Measurements from ENCODE around the gene SUGP1. TPM values are rescaled to one million over a fixed set of nuclear protein-coding genes. Genes with fewer than 3 reads are reported as not detected.
"Not testable (repeated sequence)": the region's sequence is repeated elsewhere in the genome, so short reads cannot be mapped to it uniquely, and the experiment has no call there.

The SUGP1 gene
- total RNA-seq, 4 donors from 2014 or later: 16.1 to 40.2 (median 39.0) TPM

- H3K4me3 ChIP-seq (ENCODE audit: low read depth, poor library complexity, severe bottlenecking): no peak overlapping the region
- TF ChIP-seq CTCF (IDR thresholded peaks at IDR 0.05): no peak
- no peak for TF ChIP-seq POLR2A (IDR thresholded peaks at IDR 0.05)
- no peak for DNase-seq (ENCODE audit: low spot score in 2 of 2)
- intact Hi-C loops (cut with DNase I; ENCODE audit: low total_unique reads): no loop called here
- WGBS, 2 donors: 91 to 93% methylated on average over 5 of the region's 5 CpGs
Observed at GRCh38 chr19:19354007-19354406, 33.7 kb upstream of the SUGP1 start.

- intact Hi-C loops (cut with DNase I; ENCODE audit: low total_unique reads): no loop called here
- DNase-seq (ENCODE audit: low spot score in 2 of 2): no peak
- H3K4me3 ChIP-seq (ENCODE audit: low read depth, poor library complexity, severe bottlenecking): no peak overlapping the region
- TF ChIP-seq POLR2A (IDR thresholded peaks at IDR 0.05) (no peak), CTCF (IDR thresholded peaks at IDR 0.05) (no peak)
- WGBS, 2 donors: 95 to 97% methylated on average over 8 of the region's 8 CpGs
Observed at GRCh38 chr19:19352823-19353222, 32.5 kb upstream of the SUGP1 start.

GRCh38 chr19:19350756-19351155 is 30.4 kb upstream of the SUGP1 start:
- WGBS, 2 donors: 95 to 98% methylated on average over 7 to 8 of the region's 8 CpGs
- H3K4me3 ChIP-seq (ENCODE audit: low read depth, poor library complexity, severe bottlenecking); DNase-seq (ENCODE audit: low spot score in 2 of 2); intact Hi-C loops (cut with DNase I; ENCODE audit: low total_unique reads): not testable (repeated sequence)

- DNase-seq (ENCODE audit: low spot score in 2 of 2): no peak
- no peak overlapping the region for H3K4me3 ChIP-seq (ENCODE audit: low read depth, poor library complexity, severe bottlenecking)
- intact Hi-C loops (cut with DNase I; ENCODE audit: low total_unique reads): no loop called here
- TF ChIP-seq CTCF (IDR thresholded peaks at IDR 0.05): no peak
- TF ChIP-seq POLR2A (IDR thresholded peaks at IDR 0.05): no peak
- WGBS, 2 donors: 91% methylated on average over 5 to 6 of the region's 7 CpGs
Observed at GRCh38 chr19:19349365-19349764, 29.1 kb upstream of the SUGP1 start.

- no peak overlapping the region for H3K4me3 ChIP-seq (ENCODE audit: low read depth, poor library complexity, severe bottlenecking)
- DNase-seq (ENCODE audit: low spot score in 2 of 2): no peak
- 67 to 74% methylated on average over 9 of the region's 9 CpGs for WGBS, 2 donors
- TF ChIP-seq POLR2A (IDR thresholded peaks at IDR 0.05) (no peak), CTCF (IDR thresholded peaks at IDR 0.05) (no peak)
- intact Hi-C loops (cut with DNase I; ENCODE audit: low total_unique reads): no loop called here
Observed at GRCh38 chr19:19348266-19348665, 28.0 kb upstream of the SUGP1 start.

GRCh38 chr19:19347401-19348110 is 27.2 kb upstream of the SUGP1 start:
- H3K4me3 ChIP-seq (ENCODE audit: low read depth, poor library complexity, severe bottlenecking): no peak overlapping the region
- TF ChIP-seq CTCF (IDR thresholded peaks at IDR 0.05): no peak
- TF ChIP-seq POLR2A (IDR thresholded peaks at IDR 0.05): no peak
- 88 to 93% methylated on average over 9 to 10 of the region's 10 CpGs for WGBS, 2 donors
- intact Hi-C loops (cut with DNase I; ENCODE audit: low total_unique reads): no loop called here
- DNase-seq (ENCODE audit: low spot score in 2 of 2): no peak
